CD4-positive, alpha-beta T cell treated with Interleukin-15 for 4 hours (primary cell): ENCODE measurements around the gene TPK1.
"Not testable (repeated sequence)": the region's sequence is repeated elsewhere in the genome, so short reads cannot be mapped to it uniquely, and the experiment has no call there.

Experiments used
- DNase-seq: peaks from one replicate; pipeline ENCODE4 v3.0.0-alpha.2; 2020; ENCODE audit warnings: low spot score

TPK1 gene

GRCh38 chr7:144822223-144822622, 13.6 kb downstream of the TPK1 start:
- no peak for DNase-seq

- DNase-seq = no peak
Measured at GRCh38 chr7:144821067-144821466, 14.8 kb downstream of the TPK1 start.

GRCh38 chr7:144820552-144820951, 15.3 kb downstream of the TPK1 start:
- no peak for DNase-seq

GRCh38 chr7:144819566-144819965, 16.3 kb downstream of the TPK1 start:
- no peak for DNase-seq

- DNase-seq = peak; percentile 72
Measured at GRCh38 chr7:144818511-144818910, 17.3 kb downstream of the TPK1 start.

DNA sequence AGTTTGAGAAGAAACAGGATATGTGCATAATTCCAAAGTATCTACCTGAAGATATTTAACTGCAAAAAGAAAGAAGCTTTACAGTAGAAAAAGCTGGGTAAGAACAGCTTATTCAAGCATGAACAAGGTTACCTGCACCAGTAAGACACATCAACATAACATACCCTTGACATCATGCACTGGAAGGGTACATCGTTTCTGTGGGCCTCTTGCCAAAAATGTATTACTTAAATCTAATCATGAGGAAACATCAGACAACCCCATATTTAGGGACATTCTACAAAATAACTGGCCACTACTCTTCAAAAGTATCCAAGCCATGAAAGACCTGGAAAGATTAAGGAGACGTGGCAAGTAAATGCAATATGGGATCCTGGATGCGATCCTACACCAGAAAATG, 18.9 kb downstream of the TPK1 start:
- no peak for DNase-seq

DNA sequence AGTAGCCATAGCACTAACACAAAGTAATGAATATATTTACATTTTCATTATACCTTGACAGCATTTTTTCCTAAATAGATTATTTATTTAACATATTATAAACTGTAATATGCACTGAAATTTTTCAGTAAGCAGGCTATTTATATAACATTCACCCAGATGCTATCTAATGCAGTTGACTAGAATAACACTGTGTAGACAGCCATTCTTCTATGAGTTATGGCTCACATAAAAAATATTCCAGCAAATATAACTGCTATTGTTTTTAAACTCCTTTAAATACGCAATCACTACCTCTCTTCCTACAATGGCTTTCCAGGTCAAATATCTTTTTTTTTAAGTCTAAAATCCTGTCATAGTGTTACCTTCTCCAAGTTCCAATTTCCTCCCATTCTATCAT, 21.6 kb downstream of the TPK1 start:
- no peak for DNase-seq

- DNase-seq = peak; percentile 68
Measured at GRCh38 chr7:144812379-144813283, 23.2 kb downstream of the TPK1 start.

DNA sequence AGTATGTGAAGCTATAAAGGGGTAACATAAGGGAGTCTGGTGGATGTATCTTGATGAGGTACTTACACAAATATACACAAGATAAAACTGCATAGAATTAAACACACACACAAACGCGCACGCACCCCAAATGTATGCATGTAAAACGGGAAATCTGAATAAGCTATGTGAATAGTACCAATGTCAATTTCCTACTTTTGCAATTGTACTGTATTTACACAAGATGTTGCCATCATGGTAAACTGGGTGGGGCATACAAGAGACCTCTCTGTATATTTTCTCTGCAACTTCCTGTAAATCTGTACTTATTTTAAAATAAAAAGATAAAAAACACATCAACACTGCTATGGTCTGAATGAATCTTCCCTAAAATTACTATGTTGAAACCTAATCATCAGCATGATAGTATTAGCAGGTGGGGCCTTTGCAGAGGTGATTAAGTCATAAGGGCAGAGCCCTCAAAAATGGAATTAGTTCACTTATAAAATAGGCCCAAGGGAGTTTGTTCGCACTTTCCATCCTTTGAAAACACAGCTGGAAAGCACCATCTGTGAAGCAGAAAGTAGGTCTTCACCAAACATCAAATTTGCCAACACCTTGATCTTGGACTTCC, 30.1 kb downstream of the TPK1 start:
- DNase-seq = no peak

- not testable (repeated sequence) for DNase-seq
Measured at GRCh38 chr7:144800678-144801436, 35.0 kb downstream of the TPK1 start.

DNA sequence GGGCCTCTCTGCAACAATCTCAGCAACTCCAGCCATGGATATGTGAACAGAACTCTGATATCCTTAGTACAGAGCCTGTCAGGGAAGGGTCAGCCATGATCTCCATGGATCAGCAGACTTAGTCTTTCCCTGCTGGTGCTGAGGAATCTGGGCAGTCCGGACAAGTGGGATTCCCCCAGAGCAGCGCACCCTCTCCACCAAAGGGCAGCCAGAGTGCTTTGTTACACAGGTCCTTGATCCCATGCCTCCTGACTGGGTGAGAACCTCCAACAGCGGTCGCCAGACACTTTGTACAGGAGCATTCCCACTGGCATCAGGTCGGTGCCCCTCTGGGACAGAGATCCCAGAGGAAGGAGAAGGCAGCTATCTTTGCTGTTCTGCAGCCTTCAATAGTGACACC, 38.9 kb downstream of the TPK1 start:
- DNase-seq = no peak

DNA sequence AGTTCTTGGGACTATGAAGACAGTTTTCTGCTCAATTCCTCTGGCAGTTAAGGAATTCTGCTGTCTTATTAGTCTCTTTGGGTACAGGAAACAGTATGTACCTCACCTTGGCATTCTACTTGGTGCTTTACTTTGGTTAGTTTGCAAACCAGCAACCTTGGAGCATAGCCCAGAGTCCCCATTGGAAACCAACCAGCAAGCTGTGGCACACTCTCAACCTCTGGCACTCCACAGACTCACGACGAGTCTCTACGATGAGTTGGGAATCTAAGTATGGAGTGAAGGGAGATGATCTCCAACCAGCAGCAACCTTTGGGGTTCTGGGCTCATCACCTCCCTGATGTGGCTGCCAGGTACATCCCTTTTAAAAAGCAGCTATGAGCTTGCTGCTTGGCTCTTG, 43.8 kb downstream of the TPK1 start:
- DNase-seq = no peak

DNA sequence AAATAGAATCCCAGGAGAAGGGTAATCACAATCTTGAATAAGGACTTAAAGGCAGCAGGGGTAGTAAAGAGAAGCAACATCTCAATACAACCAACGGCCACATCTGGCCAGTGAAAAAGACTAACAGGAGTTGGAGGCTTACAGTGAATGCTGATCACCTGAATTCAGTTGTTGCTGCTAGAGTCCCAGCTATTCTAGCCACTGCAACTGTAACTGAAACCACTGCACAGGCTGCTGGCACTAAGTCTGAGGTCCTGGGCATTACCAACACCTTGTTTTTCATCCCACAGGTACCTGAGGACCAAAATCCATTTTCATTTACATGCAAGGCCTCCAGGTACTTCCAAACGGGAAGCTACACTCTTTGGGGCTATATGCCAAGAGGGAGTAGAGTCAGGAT, 44.4 kb downstream of the TPK1 start:
- DNase-seq = no peak

DNA sequence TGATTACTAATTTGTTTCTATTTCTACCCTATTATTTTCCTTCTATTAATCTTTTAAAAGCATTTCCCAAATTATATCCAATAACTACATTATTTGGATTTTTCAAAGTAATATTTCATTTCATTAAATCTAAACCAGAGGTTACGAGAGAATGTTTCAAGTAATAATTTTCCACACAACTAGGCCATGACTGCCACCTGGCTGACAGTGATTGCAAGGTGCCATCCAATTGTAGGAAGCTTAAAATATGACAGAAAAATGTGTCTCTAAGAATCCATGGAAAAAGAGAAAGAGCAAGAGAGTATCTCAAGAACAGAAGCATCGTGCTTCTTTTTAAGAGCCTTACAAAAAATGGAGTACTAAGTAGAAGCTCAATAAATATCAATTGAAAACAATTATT, 48.7 kb downstream of the TPK1 start:
- no peak for DNase-seq

DNA sequence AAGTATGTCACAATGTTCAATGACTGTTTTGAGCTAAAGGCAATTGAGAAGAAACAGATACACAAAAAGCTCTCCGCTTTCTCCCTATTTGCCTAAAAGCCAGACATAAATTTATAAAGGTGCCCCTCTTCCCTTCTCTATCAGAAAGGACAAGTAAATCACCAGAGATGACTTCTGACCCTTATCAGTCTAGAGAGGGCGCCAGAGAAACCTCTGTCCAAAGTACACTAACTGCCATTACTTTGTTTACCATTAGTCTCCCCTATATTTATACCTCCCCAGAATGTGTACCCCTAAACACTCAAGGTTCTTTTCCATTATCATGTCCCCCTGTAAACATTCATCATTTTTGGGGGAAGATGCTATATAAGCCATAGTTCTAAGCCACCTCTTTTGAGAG, 49.3 kb downstream of the TPK1 start:
- DNase-seq = peak; percentile 42

GRCh38 chr7:144786079-144786478, 49.8 kb downstream of the TPK1 start:
- no peak for DNase-seq

- no peak for DNase-seq
Measured at GRCh38 chr7:144785521-144785920, 50.3 kb downstream of the TPK1 start.

DNA sequence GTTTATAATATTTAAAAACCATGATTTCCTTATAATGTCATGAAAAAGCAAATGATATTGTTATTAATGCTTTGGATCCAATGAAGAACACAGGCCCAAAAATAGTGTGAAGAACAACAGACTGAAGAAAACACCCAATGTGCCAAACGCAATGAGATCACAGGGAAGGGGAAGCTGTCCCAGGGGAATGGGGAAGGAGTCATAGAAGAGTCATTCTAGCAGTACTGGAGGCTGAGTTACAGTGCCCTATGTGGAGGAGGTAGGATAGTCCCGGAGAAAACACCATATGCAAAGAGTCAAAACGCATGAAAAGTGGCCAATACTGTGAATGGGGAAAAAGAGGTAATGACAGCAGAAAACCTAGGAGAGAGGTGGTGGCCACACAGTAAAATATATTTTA, 50.9 kb downstream of the TPK1 start:
- DNase-seq = no peak

DNA sequence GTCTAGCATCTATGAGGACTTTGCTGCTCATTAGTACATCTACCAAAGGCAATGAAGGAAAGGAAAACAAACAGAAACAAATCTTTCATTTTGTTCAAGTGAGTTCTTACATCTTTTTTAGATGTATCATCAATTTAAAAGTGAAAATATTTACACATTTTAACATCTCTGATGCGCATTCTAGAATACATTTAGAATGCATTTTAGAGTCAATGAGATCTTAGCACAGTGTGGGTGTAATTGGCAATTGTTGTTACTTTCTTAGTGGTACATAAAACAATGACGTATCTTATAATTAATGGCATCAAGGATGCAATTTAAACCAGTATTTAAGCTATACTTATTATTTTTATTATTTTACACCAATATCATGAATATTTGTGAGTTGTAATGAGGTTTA, 51.4 kb downstream of the TPK1 start:
- no peak for DNase-seq

GRCh38 chr7:144782883-144783282, 53.0 kb downstream of the TPK1 start:
- DNase-seq = no peak

GRCh38 chr7:144780071-144780608, 55.7 kb downstream of the TPK1 start:
- DNase-seq = no peak

GRCh38 chr7:144777889-144778288, 58.0 kb downstream of the TPK1 start:
- not testable (repeated sequence) for DNase-seq
